Natural killer cell treated with Interleukin-12 subunit alpha and Interleukin-12 subunit beta and Interleukin-15 and Interleukin-18, amount 100 ng/mL, for 72 hours (primary cell): Measurements from ENCODE around the gene IKZF3. TPM values are rescaled to one million over a fixed set of nuclear protein-coding genes. Genes with fewer than 3 reads are reported as not detected.
"Not testable (repeated sequence)": the region's sequence is repeated elsewhere in the genome, so short reads cannot be mapped to it uniquely, and the experiment has no call there.

ENCODE experiments used
- ATAC-seq, 2 donors: fragments of 150-1000 bp; cut with Tn5 transposase in 1 of 2; sonication (Bioruptor Pico), chemical (Tn5 transposase) in 1 of 2; 2 replicates each; pipeline ENCODE4 v1.10.0; 2021
- DNase-seq: peaks from one replicate; pipeline ENCODE4 v3.0.0; 2022; ENCODE audit warnings: low spot score
- H3K27ac Mint-ChIP-seq, 2 donors: 1 replicate in 1 of 2; 2 replicates in 1 of 2; pipeline ENCODE4 v1.8.0; 2022; ENCODE audit warnings: mixed read lengths in 2 of 2, mild to moderate bottlenecking in 1 of 2, moderate library complexity in 1 of 2
- H3K27me3 Mint-ChIP-seq, 2 donors: 1 replicate in 1 of 2; 2 replicates in 1 of 2; pipeline ENCODE4 v1.8.0; 2022; ENCODE audit warnings: mixed read lengths in 2 of 2
- H3K36me3 Mint-ChIP-seq: one replicate; pipeline ENCODE4 v1.8.0; 2022; ENCODE audit warnings: mixed read lengths
- H3K4me1 Mint-ChIP-seq, 2 donors: 1 replicate in 1 of 2; 2 replicates in 1 of 2; pipeline ENCODE4 v1.8.0; 2022; ENCODE audit warnings: low read depth in 2 of 2, mixed read lengths in 2 of 2, mild to moderate bottlenecking in 1 of 2
- H3K4me3 Mint-ChIP-seq: one replicate; pipeline ENCODE4 v1.8.0; 2022; ENCODE audit warnings: mixed read lengths
- H3K9me3 Mint-ChIP-seq: 2 replicates; pipeline ENCODE4 v1.8.0; 2022; ENCODE audit warnings: mixed read lengths
- total RNA-seq, 2 donors: library from RNA; stranded (reverse); gene quantifications; one replicate each; pipeline ENCODE4 v1.2.3, GENCODE V29; 2022

IKZF3 gene
- total RNA-seq, 2 donors from 2014 or later: 65.5 to 80.9 TPM

DNA sequence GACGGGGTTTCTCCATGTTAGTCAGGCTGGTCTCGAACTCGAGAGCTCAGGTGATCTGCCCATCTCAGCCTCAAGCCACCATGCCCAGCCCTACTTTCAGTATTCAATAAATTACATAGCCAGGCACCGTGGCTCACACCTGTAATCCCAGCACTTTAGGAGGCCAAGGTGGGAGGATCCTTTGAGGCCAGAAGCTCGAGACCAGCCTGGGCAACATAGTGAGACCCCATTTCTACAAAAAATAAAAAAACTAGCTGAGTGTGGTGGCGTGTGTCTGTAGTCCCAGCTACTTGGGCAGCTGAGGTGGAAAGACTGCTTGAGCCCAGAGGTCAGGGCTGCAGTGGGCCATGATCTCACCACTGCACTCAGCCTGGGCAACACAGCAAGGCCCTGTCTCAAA is 142.0 kb downstream of the IKZF3 start:
- ATAC-seq (no peak), DNase-seq (no peak)
- H3K4me1 Mint-ChIP-seq: peaks cover 5 to 10% of the 10 kb centered on the region in 2 donors
- no peak overlapping the region for H3K4me3 Mint-ChIP-seq
- no peak overlapping the region for H3K27ac Mint-ChIP-seq
- no peaks in the 10 kb centered on the region for H3K36me3 Mint-ChIP-seq
- no peaks in the 10 kb centered on the region for H3K9me3 Mint-ChIP-seq
- H3K27me3 Mint-ChIP-seq: no peaks in the 10 kb centered on the region

DNA sequence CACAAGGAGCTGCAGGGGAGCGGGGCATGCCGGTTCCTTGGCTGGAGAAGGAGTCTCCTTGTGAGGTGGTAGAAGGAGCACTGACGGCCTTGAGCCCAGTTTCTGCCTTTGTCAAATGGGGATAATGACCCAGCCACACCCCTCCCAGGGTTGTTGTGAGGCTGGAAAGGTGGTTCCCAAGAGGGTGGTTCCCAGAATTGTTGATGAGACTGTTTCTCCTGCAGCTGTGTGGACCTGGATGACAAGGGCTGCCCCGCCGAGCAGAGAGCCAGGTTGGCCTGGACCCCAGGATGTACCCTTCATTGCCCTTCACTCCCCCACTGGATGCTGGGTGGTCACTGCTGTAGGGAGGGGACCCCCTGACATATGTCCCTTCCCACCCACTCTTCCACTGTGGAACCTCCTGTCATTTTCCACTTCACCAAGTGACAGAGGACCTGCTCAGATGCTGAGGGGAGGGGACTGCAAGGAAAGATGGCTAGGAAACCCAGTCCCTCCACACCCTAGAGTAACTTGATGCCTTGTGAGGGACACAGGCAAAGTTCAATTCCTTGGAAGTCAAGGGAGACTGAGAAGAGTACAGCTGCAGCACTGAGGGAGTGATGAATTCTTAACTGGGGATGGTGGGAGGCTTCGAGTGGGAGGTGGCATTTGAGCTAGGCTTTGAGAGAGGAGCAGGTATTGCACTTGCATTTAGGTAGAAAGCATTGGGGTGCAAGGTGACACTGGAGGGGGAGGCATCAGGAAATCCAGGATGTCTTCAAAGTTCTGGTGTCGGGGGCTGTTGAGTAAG is 144.4 kb downstream of the IKZF3 start:
- H3K36me3 Mint-ChIP-seq: no peaks in the 10 kb centered on the region
- no peak overlapping the region for H3K4me3 Mint-ChIP-seq
- peak overlapping the region in 1 of 2 donors; percentile 14 for H3K27ac Mint-ChIP-seq
- H3K4me1 Mint-ChIP-seq: peaks cover 4 to 5% of the 10 kb centered on the region in 2 donors
- H3K9me3 Mint-ChIP-seq: no peaks in the 10 kb centered on the region
- ATAC-seq (no peak), DNase-seq (no peak)
- no peaks in the 10 kb centered on the region for H3K27me3 Mint-ChIP-seq

DNA sequence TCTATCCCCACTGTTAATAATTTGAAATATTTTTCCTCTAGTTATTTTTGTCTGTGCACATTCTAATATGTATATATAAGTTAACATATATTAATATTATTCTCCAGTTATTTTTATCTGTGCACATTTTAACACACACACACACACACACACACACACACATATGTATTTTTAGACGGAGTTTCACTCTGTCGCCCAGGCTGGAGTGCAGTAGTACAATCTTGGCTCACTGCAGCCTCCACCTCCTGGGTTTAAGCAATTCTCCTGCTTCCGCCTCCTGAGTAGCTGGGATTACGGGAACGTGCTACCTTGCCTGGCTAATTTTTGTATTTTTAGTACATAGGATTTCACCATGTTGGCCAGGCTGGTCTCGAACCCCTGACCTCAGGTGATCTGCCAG is 146.5 kb downstream of the IKZF3 start:
- Mint-ChIP-seq H3K9me3 (no peaks in the 10 kb centered on the region), H3K4me3 (no peak overlapping the region), H3K36me3 (no peaks in the 10 kb centered on the region), H3K4me1 (peaks cover 4 to 5% of the 10 kb centered on the region in 2 donors), H3K27me3 (no peaks in the 10 kb centered on the region), H3K27ac (no peak overlapping the region)
- DNase-seq (no peak), ATAC-seq (no peak)

DNA sequence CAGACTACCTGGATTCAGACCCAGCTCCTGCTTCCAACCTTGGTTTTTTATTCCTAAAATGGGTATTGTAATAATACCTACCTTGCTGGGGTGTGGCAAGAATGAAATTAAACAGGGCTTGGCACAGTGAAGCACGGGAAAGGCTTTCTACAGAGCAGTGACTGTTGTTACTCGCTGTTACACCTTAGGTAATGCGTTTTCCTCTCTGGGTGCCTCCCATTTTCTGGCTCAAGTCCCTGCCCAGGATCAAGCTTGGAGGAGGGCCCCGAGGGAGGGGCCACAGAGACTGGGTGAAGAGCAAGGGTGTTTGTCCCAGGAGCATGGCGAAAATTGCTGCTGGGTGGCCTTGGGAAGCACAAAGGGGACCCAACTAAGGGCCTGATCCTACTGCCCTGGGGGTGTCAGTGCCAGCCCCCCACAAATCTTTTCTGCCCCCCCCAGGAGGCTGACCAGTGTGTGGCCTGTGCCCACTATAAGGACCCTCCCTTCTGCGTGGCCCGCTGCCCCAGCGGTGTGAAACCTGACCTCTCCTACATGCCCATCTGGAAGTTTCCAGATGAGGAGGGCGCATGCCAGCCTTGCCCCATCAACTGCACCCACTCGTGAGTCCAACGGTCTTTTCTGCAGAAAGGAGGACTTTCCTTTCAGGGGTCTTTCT is 147.1 kb downstream of the IKZF3 start:
- no peak for DNase-seq
- H3K4me1 Mint-ChIP-seq: peaks cover 4 to 5% of the 10 kb centered on the region in 2 donors

GRCh38 chr17:39716073-39716818 is 147.9 kb downstream of the IKZF3 start:
- H3K36me3 Mint-ChIP-seq: no peaks in the 10 kb centered on the region
- H3K9me3 Mint-ChIP-seq: no peaks in the 10 kb centered on the region
- ATAC-seq: no peak
- peaks cover 9 to 11% of the 10 kb centered on the region in 2 donors for H3K4me1 Mint-ChIP-seq
- H3K27me3 Mint-ChIP-seq: no peaks in the 10 kb centered on the region
- DNase-seq: no peak
- no peak overlapping the region for H3K4me3 Mint-ChIP-seq
- H3K27ac Mint-ChIP-seq: no peak overlapping the region

More for the DNA sequence above, 147.1 kb downstream of the IKZF3 start:
- Mint-ChIP-seq H3K27ac (no peak overlapping the region), H3K4me3 (no peak overlapping the region), H3K27me3 (no peaks in the 10 kb centered on the region), H3K36me3 (no peaks in the 10 kb centered on the region), H3K9me3 (no peaks in the 10 kb centered on the region)
- ATAC-seq: no peak

DNA sequence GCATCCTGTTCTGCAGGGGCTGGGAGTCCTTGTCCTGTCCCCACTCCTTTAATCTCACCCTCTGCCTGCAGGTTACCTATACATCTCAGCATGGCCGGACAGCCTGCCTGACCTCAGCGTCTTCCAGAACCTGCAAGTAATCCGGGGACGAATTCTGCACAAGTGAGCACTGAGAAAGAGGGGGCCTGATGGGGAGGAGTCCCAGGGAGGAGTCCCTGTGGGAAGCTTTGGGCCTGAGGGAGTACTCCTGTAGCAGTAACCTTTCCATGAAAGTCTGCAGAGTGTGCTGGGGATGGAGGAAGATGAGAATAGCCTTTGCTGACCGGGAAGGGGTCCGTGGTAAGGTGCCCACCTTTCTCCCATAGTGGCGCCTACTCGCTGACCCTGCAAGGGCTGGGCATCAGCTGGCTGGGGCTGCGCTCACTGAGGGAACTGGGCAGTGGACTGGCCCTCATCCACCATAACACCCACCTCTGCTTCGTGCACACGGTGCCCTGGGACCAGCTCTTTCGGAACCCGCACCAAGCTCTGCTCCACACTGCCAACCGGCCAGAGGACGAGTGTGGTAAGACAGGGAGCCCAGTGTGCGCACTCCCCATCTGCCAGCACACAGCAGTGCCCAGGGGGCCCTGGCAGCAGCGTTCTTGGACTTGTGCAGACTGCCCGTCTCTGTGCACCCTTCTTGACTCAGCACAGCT is 148.6 kb downstream of the IKZF3 start:
- Mint-ChIP-seq H3K36me3 (no peaks in the 10 kb centered on the region), H3K4me3 (no peak overlapping the region), H3K27ac (no peak overlapping the region), H3K4me1 (peaks cover 9 to 11% of the 10 kb centered on the region in 2 donors), H3K27me3 (no peaks in the 10 kb centered on the region), H3K9me3 (no peaks in the 10 kb centered on the region)
- DNase-seq (no peak), ATAC-seq (no peak)

GRCh38 chr17:39714234-39714633 is 149.9 kb downstream of the IKZF3 start:
- Mint-ChIP-seq H3K27ac (no peak overlapping the region), H3K36me3 (no peaks in the 10 kb centered on the region), H3K4me1 (peaks cover 11 to 15% of the 10 kb centered on the region in 2 donors), H3K27me3 (no peaks in the 10 kb centered on the region), H3K9me3 (no peaks in the 10 kb centered on the region), H3K4me3 (no peak overlapping the region)
- DNase-seq (no peak), ATAC-seq (no peak)

DNA sequence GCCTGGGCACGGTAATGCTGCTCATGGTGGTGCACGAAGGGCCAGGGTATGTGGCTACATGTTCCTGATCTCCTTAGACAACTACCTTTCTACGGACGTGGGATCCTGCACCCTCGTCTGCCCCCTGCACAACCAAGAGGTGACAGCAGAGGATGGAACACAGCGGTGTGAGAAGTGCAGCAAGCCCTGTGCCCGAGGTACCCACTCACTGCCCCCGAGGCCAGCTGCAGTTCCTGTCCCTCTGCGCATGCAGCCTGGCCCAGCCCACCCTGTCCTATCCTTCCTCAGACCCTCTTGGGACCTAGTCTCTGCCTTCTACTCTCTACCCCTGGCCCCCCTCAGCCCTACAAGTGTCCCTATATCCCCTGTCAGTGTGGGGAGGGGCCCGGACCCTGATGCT is 152.3 kb downstream of the IKZF3 start:
- Mint-ChIP-seq H3K27ac (peak overlapping the region in 1 of 2 donors; percentile 39), H3K9me3 (no peaks in the 10 kb centered on the region), H3K4me1 (peaks cover 29 to 30% of the 10 kb centered on the region in 2 donors), H3K27me3 (no peaks in the 10 kb centered on the region), H3K4me3 (no peak overlapping the region), H3K36me3 (no peaks in the 10 kb centered on the region)
- DNase-seq (no peak), ATAC-seq (no peak)

DNA sequence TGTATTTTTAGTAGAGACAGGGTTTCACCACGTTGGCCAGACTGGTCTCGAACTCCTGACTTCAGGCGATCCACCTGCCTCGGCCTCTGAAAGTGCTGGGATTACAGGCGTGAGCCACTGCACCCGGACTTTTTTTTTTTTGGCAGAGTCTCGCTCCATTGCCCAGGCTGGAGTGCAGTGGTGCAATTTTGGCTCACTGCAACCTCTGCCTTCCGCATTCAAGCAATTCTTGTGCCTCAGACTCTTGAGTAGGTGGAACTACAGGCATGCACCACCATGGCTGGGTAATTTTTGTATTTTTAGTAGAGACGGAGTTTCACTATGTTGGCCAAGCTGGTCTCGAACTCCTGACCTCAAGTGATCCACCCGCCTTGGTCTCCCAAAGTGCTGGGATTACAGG is 153.0 kb downstream of the IKZF3 start:
- Mint-ChIP-seq H3K27ac (peak overlapping the region in 1 of 2 donors; percentile 39), H3K4me1 (peaks cover 30 to 31% of the 10 kb centered on the region in 2 donors)
- H3K4me3 Mint-ChIP-seq, H3K9me3 Mint-ChIP-seq, H3K27me3 Mint-ChIP-seq, H3K36me3 Mint-ChIP-seq, DNase-seq, ATAC-seq: not testable (repeated sequence)

GRCh38 chr17:39709998-39710964 is 153.8 kb downstream of the IKZF3 start:
- ATAC-seq (peak; percentile 12 to 62), DNase-seq (no peak)
- no peaks in the 10 kb centered on the region for H3K9me3 Mint-ChIP-seq
- H3K4me3 Mint-ChIP-seq: peak overlapping the region; percentile 75
- peak overlapping the region; percentile 78 to 92 for H3K27ac Mint-ChIP-seq
- H3K27me3 Mint-ChIP-seq: no peaks in the 10 kb centered on the region
- peaks cover 30 to 31% of the 10 kb centered on the region in 2 donors for H3K4me1 Mint-ChIP-seq
- no peaks in the 10 kb centered on the region for H3K36me3 Mint-ChIP-seq

DNA sequence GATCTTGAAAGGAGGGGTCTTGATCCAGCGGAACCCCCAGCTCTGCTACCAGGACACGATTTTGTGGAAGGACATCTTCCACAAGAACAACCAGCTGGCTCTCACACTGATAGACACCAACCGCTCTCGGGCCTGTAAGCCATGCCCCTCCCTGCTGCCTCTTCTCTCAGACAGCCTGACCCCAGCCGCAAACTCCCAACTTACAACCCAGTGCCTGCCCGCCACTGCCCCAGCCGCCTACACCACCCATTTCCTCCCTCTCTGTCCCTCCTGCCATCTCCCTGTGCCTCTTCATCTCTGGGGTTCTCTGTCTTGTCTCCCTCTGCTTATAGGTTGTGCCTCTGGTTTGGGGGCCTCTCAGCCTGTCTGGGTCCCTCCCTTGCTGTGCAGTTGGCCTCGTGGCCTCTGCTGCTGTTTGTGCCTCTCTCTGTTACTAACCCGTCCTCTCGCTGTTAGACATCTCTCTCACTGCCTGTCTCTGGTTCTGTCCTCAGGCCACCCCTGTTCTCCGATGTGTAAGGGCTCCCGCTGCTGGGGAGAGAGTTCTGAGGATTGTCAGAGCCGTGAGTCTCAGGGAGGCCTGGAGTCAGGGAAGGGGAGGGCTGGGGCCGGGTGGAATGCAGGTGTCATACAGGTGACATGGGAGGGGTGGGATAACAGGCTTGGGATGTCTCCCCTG is 154.7 kb downstream of the IKZF3 start:
- peaks cover 31 to 34% of the 10 kb centered on the region in 2 donors for H3K4me1 Mint-ChIP-seq
- peak overlapping the region; percentile 78 to 92 for H3K27ac Mint-ChIP-seq
- ATAC-seq (peak; percentile 69 to 74), DNase-seq (no peak)
- H3K9me3 Mint-ChIP-seq: no peaks in the 10 kb centered on the region
- H3K27me3 Mint-ChIP-seq: no peaks in the 10 kb centered on the region
- H3K36me3 Mint-ChIP-seq: no peaks in the 10 kb centered on the region
- peak overlapping the region; percentile 75 for H3K4me3 Mint-ChIP-seq
